ENCODE measurements around the gene MAT2A. TPM values are rescaled to one million over a fixed set of nuclear protein-coding genes. Genes with fewer than 3 reads are reported as not detected.

Gene MAT2A
- total RNA-seq, 2 experiments from 2014 or later = 196 to 208 TPM

DNA sequence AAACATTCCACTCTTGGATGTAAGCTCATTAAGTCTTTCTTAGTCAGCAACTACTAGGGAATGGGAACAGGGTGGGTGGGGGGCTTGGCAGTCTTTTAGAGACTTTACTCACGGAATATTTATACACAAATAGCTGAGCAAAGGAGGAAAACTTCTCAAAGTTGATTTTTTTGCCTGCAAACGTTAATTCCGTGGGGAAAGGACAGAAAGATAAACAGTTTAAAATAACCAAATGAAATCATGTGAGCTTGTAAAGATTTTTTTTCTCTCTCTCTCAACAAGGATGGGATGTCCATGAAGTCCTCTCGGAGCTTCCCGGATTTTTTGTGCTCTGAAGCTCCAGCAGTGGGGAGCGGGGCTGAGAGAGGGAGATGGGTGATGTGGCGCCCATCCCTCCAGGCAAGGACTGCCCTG, 32.2 kb upstream of the MAT2A start:
- CTCF ChIA-PET = interaction anchor here (1.0 to 1.5 kb wide), 2 partner anchors 222 to 440 kb away, joined by 3 read pairs; no protein-coding TSS in a partner anchor
- H3K4me1 Mint-ChIP-seq (ENCODE audit: low read depth) = no peaks in the 10 kb centered on the region
- H3K27me3 Mint-ChIP-seq = no peaks in the 10 kb centered on the region
- DNase-seq = no peak
- H3K27ac Mint-ChIP-seq = no peak overlapping the region
- POLR2A ChIA-PET = interaction anchor here (0.5 kb wide), 1 partner anchor 100 kb away, joined by 3 read pairs; no protein-coding TSS in a partner anchor
- H3K9me3 Mint-ChIP-seq = no peaks in the 10 kb centered on the region
- intact Hi-C loops (cut with micrococcal nuclease) = no loop called here
- H3K4me3 Mint-ChIP-seq = no peak overlapping the region
- H3K36me3 Mint-ChIP-seq = no peaks in the 10 kb centered on the region

DNA sequence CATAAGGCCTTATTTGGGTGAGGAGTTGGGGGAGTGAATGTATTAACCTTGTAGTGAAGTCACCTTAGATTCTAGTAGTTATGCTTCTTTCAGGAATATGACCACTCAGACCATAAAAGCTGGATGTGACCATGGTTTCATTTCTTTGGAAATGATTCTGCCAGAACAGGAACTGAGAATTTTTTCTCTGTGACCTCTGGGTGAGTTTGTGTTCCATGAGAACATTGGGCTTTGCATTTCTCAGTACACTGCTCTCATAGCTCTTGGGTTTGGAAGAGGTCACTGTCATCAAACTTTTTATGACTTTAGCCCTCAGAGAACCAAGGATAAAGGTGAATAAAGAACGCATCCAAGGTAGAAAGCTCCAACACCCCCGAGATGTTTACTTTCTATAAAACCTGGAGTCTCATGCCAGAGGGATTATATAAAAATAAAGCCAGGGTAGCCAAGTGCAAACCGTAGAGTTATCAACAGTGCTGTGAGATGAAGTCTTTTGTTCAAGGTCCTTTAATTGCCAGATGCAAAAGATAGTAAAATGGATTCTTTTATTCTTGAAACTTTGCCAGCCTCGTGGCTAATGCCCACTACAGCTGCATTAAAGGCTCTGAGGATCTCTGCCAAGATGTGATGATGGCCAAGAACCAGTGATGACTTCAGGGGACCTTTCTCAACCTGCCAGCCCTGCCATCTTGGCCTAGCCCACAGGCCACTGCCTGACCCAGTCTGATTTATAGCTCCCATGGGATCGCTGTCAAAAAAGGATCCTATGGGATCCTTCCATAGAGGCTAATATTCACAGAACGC, 27.8 kb upstream of the MAT2A start:
- Mint-ChIP-seq H3K9me3 (no peaks in the 10 kb centered on the region), H3K27me3 (no peaks in the 10 kb centered on the region), H3K4me1 (ENCODE audit: low read depth) (no peaks in the 10 kb centered on the region), H3K27ac (no peak overlapping the region), H3K36me3 (no peaks in the 10 kb centered on the region), H3K4me3 (no peak overlapping the region)
- DNase-seq = no peak
- ChIA-PET POLR2A (no interaction called here), CTCF (no interaction called here)
- intact Hi-C loops (cut with micrococcal nuclease) = no loop called here

DNA sequence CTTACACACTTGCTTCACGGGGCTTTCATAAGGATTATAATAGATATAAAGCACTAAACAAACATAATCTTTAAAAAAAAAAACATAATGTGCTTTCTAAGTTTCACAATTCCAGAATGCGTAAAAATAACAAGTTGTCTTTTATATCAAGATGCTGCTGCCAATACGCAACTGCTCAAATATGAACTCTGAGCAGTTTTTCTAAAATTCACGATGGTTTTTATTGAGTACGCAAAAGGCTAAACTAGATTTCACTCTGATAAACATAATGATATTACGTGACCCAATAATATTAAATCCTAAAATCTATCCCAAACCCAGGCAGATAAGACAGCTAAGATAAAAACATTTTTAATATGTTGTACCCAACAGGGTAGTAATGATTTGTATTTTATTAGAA, 24.6 kb upstream of the MAT2A start:
- no peak overlapping the region for H3K4me3 Mint-ChIP-seq
- no peak overlapping the region for H3K27ac Mint-ChIP-seq
- ChIA-PET POLR2A (no interaction called here), CTCF (no interaction called here)
- intact Hi-C loops (cut with micrococcal nuclease) = no loop called here
- no peaks in the 10 kb centered on the region for H3K36me3 Mint-ChIP-seq
- H3K27me3 Mint-ChIP-seq = no peaks in the 10 kb centered on the region
- DNase-seq = no peak
- H3K9me3 Mint-ChIP-seq = no peaks in the 10 kb centered on the region
- H3K4me1 Mint-ChIP-seq (ENCODE audit: low read depth) = no peaks in the 10 kb centered on the region

DNA sequence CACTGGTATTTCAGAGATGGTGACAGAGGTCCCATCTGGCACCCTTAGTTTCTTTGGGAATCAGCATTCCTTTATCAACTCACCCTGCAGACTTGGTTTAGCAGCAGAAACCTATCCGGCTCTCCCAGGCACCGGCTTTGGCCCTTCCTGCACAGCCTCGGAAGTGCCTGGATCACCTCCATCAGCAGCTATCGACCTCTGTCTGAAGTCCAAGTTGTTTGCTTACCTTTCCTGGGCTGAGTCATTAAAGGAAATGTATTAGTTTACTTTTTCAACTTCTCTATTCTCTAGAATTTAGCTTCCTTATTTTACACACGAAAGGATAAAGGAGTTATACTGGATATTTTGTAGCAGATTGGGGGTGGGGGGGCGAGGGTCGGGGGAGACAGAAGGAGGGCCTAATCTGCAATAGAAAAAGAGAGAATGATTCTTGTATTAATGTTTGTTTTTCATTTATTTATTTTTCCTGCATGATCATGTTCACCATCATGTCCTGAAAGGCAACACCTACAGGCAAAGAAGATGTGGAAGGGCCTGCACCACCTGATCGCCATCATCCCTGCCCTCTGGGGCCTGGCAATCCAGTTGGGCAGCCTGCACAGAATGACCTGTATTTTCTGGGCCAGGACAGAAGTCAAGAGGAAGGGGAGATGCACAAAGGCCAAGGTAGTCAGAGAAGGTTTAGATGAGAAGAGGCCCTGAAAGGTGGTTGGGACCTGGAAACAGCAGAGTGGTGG, 22.1 kb upstream of the MAT2A start:
- no peak for DNase-seq
- H3K9me3 Mint-ChIP-seq = no peaks in the 10 kb centered on the region
- ChIA-PET CTCF (interaction anchor here (1.9 kb wide), 1 partner anchor 34 kb away, joined by 4 read pairs; no protein-coding TSS in a partner anchor), POLR2A (no interaction called here)
- no peaks in the 10 kb centered on the region for H3K4me1 Mint-ChIP-seq (ENCODE audit: low read depth)
- intact Hi-C loops (cut with micrococcal nuclease) = no loop called here
- H3K27ac Mint-ChIP-seq = no peak overlapping the region
- no peaks in the 10 kb centered on the region for H3K27me3 Mint-ChIP-seq
- H3K4me3 Mint-ChIP-seq = no peak overlapping the region
- H3K36me3 Mint-ChIP-seq = no peaks in the 10 kb centered on the region

DNA sequence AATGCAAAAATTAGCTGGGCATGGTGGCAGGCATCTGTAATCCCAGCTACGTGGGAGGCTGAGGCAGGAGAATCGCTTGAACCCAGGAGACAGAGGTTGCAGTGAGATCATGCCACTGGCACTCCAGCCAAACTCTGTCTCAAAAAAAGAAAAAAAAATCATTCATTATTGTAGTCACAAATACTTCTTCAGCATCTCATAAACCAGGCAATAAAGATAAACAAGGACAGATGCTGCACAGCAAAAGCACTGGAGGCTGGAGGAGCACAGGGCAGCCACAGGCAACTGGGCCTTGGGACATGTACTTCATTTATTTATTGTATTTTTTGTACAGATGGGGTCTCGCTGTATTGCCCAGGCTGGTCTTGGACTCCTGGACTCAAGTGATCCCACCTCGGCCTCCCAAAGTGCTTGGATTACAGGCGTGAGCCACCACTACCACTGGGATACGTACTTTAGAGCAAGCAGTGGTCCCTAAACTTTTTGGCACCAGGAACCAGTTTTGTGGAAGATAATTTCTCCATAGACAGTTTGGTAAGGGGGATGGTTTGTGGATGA, 16.8 kb upstream of the MAT2A start:
- no peaks in the 10 kb centered on the region for H3K27me3 Mint-ChIP-seq
- H3K36me3 Mint-ChIP-seq = no peaks in the 10 kb centered on the region
- no peaks in the 10 kb centered on the region for H3K4me1 Mint-ChIP-seq (ENCODE audit: low read depth)
- DNase-seq = no peak
- H3K9me3 Mint-ChIP-seq = no peaks in the 10 kb centered on the region
- ChIA-PET CTCF (no interaction called here), POLR2A (no interaction called here)
- no peak overlapping the region for H3K27ac Mint-ChIP-seq
- intact Hi-C loops (cut with micrococcal nuclease) = no loop called here
- no peak overlapping the region for H3K4me3 Mint-ChIP-seq

DNA sequence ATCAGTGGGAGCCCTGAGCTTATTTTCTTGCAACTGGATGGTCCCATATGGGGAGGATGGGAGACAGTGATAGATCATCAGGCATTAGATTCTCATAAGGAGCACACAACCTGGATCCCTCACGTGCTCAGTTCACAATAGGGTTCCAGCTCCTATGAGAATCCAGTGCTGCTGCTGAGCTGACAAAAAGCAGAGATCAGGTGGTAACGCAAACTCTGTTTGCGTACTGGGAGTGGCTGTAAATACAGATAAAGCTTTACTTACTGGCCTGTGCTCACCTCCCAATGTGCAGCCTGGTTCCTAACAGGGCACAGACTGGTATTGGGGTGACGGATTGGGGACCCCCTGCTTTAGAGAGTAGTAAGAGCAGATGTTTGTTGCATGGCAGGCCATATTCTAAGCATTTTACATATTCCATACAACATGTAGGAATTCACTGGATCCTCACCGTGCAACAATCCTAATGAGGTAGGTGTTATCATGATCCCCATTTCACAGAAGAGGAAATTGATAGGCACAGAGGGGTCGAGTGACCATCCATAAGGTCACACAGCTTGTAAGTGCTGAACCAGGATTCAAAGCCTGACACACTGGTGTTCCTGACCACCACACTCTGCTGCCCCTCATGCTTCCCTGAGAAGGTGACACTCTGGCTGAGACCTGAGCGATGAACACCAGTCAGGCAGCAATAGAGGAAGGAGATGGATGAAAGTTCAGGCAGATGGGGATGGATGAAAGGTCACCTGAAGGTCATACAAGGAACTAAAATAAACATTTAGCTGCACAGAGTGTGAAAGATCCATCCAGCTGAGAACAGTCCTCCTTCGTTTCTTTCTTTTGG, 15.7 kb upstream of the MAT2A start:
- ChIA-PET CTCF (interaction anchor here (1.9 kb wide), 1 partner anchor 29 kb away, joined by 4 read pairs; no protein-coding TSS in a partner anchor), POLR2A (no interaction called here)
- Mint-ChIP-seq H3K4me3 (no peak overlapping the region), H3K4me1 (ENCODE audit: low read depth) (no peaks in the 10 kb centered on the region), H3K9me3 (no peaks in the 10 kb centered on the region), H3K27me3 (peaks cover 2% of the 10 kb centered on the region), H3K27ac (no peak overlapping the region), H3K36me3 (no peaks in the 10 kb centered on the region)
- intact Hi-C loops (cut with micrococcal nuclease) = no loop called here
- DNase-seq = no peak

DNA sequence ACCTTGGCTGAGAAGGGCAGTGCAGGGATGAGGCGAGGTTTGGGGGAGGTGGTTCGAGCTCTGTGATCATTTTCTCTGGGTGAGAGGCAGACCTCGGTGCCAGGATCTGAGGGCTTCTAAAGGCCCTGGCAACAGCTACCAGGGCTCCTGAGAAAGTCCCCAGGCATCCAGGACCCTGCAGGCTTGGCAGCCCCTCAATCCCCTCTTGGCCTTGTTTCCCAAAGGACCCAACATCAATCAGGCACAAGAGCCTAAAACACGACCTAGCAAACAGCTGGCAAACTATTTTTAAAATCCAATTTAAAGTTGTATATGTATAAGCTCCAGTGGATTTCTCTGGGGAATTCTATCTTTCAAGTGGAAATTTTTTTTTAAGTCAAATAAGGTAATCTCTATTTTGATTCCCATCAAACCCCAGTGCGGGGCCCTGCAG, 15.0 kb upstream of the MAT2A start:
- POLR2A ChIA-PET = interaction anchor here (1.4 kb wide), 1 partner anchor 15 kb away, joined by 6 read pairs; the partner anchor contains the start of gene MAT2A
- DNase-seq = no peak
- intact Hi-C loops (cut with micrococcal nuclease) = no loop called here
- Mint-ChIP-seq H3K36me3 (no peaks in the 10 kb centered on the region), H3K4me1 (ENCODE audit: low read depth) (no peaks in the 10 kb centered on the region), H3K4me3 (no peak overlapping the region), H3K27ac (no peak overlapping the region), H3K9me3 (no peaks in the 10 kb centered on the region), H3K27me3 (peaks cover 3% of the 10 kb centered on the region)
- CTCF ChIA-PET = interaction anchor here (1.9 kb wide), 1 partner anchor 28 kb away, joined by 4 read pairs; no protein-coding TSS in a partner anchor

DNA sequence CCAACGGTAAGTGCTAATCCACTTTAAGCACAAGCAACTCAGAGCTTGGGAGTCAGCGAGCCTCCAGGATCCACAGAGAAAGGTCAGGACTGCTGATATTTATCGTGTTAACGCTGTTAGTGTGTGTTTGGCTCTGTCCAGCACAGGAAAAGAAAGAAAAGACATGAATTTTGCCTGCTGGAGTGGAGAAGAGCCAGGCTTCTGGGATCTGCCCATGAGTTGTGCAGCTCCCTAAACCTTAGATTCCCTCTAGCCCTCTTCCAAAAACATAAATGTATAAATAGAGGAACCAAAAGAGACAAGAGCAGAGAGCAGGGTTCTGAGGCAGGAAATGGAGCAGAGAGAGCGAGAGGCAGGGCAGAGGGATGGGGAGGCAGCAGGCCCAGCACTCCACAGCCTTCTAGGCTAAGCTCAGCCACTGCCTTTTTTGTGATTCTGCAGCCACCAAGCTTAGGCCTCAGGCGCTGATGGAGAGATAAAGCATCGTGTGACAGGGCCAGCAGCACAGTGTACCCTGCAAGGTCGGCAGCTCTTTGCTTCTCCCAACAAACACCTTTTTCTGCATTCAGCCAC, 14.5 kb upstream of the MAT2A start:
- Mint-ChIP-seq H3K4me1 (ENCODE audit: low read depth) (no peaks in the 10 kb centered on the region), H3K27ac (no peak overlapping the region), H3K4me3 (no peak overlapping the region), H3K27me3 (peaks cover 3% of the 10 kb centered on the region), H3K9me3 (no peaks in the 10 kb centered on the region), H3K36me3 (no peaks in the 10 kb centered on the region)
- POLR2A ChIA-PET = interaction anchor here (1.4 kb wide), 1 partner anchor 14 kb away, joined by 6 read pairs; the partner anchor contains the start of gene MAT2A
- intact Hi-C loops (cut with micrococcal nuclease) = no loop called here
- CTCF ChIA-PET = interaction anchor here (1.9 kb wide), 1 partner anchor 28 kb away, joined by 4 read pairs; no protein-coding TSS in a partner anchor
- DNase-seq = no peak

DNA sequence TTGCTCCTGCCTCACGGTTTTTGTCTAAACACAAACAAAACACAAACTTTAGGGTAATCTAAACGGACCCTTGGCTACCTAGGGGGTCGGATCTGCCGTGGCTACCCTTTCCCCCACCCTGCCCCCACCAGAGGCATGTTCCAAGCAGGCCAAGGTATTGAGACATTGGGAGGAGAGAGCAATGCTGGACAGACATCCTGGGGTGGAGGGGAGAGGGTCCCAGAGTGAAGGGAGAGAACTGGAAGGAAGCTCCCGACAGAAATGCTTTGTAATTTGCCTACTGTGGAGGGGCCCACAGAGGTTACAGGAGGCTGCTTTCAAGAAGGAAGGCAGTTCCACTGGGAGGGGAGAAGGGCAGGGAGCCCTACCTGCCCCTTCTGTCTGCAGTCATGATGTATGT, 13.9 kb upstream of the MAT2A start:
- H3K4me3 Mint-ChIP-seq = no peak overlapping the region
- intact Hi-C loops (cut with micrococcal nuclease) = no loop called here
- H3K27me3 Mint-ChIP-seq = peaks cover 3% of the 10 kb centered on the region
- no peaks in the 10 kb centered on the region for H3K36me3 Mint-ChIP-seq
- H3K9me3 Mint-ChIP-seq = no peaks in the 10 kb centered on the region
- POLR2A ChIA-PET = interaction anchor here (1.4 kb wide), 1 partner anchor 14 kb away, joined by 6 read pairs; the partner anchor contains the start of gene MAT2A
- CTCF ChIA-PET = no interaction called here
- DNase-seq = no peak
- no peaks in the 10 kb centered on the region for H3K4me1 Mint-ChIP-seq (ENCODE audit: low read depth)
- no peak overlapping the region for H3K27ac Mint-ChIP-seq

DNA sequence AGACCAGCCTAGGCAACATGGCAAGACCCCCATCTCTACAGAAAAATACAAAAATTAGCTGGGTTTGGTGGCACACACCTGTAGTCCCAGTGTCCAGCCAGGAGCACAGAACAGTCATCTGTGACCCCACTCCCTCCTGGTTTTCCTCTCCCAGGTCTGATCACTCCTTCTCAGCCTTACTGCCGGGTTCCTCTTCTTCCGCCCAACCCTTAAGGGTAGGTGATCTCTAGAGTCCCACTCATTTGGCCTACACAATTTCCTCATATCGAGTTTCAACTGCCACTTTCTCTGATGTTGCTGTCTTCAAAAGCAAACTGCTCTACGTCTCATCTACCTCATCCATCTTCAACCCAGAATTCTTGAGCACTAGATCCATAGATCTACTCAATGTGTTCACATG, 13.4 kb upstream of the MAT2A start:
- no peaks in the 10 kb centered on the region for H3K4me1 Mint-ChIP-seq (ENCODE audit: low read depth)
- CTCF ChIA-PET = no interaction called here
- H3K9me3 Mint-ChIP-seq = no peaks in the 10 kb centered on the region
- POLR2A ChIA-PET = no interaction called here
- no peaks in the 10 kb centered on the region for H3K36me3 Mint-ChIP-seq
- DNase-seq = no peak
- peaks cover 3% of the 10 kb centered on the region for H3K27me3 Mint-ChIP-seq
- H3K27ac Mint-ChIP-seq = no peak overlapping the region
- no peak overlapping the region for H3K4me3 Mint-ChIP-seq
- intact Hi-C loops (cut with micrococcal nuclease) = no loop called here

DNA sequence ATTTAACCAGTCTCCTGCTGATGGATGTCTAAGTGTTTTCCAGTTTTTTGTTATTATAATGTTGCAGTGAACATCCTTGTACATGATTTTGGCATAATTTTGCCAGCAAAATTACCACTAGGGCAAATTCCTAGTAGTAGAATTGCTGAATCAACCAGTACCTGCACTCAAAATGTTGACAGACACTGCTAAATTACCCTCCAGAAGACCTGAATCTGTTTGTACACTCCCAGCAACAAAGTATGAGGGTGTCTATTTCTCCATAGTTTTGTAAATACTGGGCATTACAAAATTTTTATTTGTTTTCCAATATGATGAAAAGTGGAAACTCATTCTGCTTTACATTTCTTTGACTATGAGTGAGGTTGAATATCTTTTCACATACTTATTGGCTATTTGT, 11.2 kb upstream of the MAT2A start:
- Mint-ChIP-seq H3K4me1 (ENCODE audit: low read depth) (no peaks in the 10 kb centered on the region), H3K9me3 (no peaks in the 10 kb centered on the region), H3K27me3 (peaks cover 3% of the 10 kb centered on the region), H3K36me3 (no peaks in the 10 kb centered on the region), H3K27ac (no peak overlapping the region), H3K4me3 (no peak overlapping the region)
- no peak for DNase-seq
- intact Hi-C loops (cut with micrococcal nuclease) = no loop called here
- CTCF ChIA-PET = no interaction called here
- POLR2A ChIA-PET = no interaction called here
